ENCODE results near the gene CDHR3.

Gene CDHR3

DNA sequence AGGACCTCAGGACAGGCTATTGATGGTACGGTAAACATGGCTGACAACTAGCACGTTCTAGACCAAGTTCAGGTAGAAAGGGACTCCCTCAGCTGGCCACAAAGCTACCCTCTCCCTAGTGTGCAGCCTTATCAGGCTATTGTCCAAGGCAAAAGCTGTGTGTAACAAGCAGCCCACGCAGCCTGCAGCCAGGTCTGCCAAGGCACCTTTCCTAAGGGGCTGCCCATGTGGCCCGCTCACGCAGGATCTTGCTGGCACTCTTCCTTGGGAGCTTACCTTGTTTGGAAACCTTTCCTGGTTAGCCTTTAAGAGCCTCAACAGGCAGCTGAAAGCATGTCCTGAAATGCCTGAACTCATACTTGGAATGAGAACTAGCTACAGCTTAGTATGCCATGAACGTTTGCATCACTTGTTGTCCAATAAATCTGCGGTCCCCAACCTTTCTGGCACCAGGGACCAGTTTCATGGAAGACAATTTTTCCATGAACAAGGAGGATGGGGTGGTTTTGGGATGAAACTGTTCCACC, 97.4 kb downstream of the CDHR3 start:
- Histone ChIP-seq H3K4me3 (ENCODE audit: low read length) (no peak overlapping the region), H3K9ac (ENCODE audit: low read depth, low read length) (no peak overlapping the region), H3K4me1 (ENCODE audit: insufficient read depth, low read length) (peaks cover 6% of the 10 kb centered on the region; the same call in 1 of the 2 replicates), H3K27ac (ENCODE audit: low read depth, low read length) (no peak overlapping the region), H3K27me3 (ENCODE audit: insufficient read depth, low read length) (no peaks in the 10 kb centered on the region), H3K9me3 (ENCODE audit: insufficient read depth, low read depth, low read length) (0 out of 2 replicates have a peak, but pooled peaks cover 7% of the 10 kb centered on the region), H3K36me3 (ENCODE audit: insufficient read depth, low read length) (no peaks in the 10 kb centered on the region)
- WGBS, result 95% methylated on average over 7 of the region's 7 CpGs

DNA sequence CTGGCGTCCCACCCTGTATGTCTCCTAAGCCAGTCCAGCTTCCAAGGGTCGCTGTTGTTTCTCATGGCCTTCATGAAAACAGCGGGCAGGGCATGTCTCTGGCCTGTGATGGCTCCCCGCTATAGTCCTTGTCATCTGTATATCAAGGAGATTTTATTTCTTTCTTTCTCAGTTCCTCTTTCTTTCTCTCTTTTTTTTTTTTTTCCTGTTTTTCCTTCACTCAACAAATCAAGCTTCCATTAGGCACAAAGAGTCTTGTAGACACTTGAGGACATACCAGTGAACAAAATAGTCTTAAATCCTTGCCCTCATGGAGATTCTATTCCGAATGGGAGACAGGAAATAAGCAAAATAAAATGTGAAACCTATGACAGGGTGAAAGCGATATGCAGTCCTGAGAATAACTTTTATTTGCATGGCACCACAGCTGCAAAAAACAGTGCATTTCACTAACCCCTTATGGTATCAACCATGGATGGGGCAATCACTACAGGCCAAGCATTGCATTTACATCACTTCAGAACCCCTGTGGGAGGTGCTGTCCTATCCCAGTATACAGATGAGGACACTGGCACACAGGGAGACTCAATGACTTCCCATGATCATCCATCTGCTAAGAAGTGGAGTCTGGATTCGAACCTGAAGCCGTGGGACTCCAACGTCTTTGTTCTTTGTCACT, 98.4 kb downstream of the CDHR3 start:
- Histone ChIP-seq H3K4me1 (ENCODE audit: insufficient read depth, low read length) (peaks cover 13% of the 10 kb centered on the region; the same call in 1 of the 2 replicates), H3K9ac (ENCODE audit: low read depth, low read length) (no peak overlapping the region), H3K27ac (ENCODE audit: low read depth, low read length) (no peak overlapping the region), H3K4me3 (ENCODE audit: low read length) (no peak overlapping the region), H3K9me3 (ENCODE audit: insufficient read depth, low read depth, low read length) (0 out of 2 replicates have a peak, but pooled peaks cover 7% of the 10 kb centered on the region), H3K27me3 (ENCODE audit: insufficient read depth, low read length) (no peaks in the 10 kb centered on the region), H3K36me3 (ENCODE audit: insufficient read depth, low read length) (no peaks in the 10 kb centered on the region)
- 94% methylated on average over 9 of the region's 9 CpGs for WGBS

DNA sequence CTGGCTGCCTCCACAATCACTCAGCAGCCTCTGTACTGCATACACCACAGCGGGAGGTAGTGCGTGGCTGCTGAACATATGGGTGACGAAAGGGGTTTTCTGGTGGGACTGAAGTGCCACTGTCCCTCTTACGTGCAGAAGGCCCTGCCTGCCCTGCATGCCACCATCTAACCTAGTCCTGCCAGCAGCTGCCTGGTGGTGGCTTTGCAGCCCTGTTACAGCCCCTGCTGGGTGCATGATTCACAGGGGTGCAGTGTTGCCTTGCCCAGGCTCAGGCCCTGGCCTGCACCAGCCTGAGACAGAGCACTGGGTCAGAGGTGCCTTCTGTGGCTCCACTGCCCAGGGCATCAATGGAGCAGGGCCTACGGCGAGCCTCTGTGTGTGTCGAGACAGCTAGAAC, 98.9 kb downstream of the CDHR3 start:
- Histone ChIP-seq H3K4me1 (ENCODE audit: insufficient read depth, low read length) (peaks cover 13% of the 10 kb centered on the region; the same call in 1 of the 2 replicates), H3K4me3 (ENCODE audit: low read length) (no peak overlapping the region)

DNA sequence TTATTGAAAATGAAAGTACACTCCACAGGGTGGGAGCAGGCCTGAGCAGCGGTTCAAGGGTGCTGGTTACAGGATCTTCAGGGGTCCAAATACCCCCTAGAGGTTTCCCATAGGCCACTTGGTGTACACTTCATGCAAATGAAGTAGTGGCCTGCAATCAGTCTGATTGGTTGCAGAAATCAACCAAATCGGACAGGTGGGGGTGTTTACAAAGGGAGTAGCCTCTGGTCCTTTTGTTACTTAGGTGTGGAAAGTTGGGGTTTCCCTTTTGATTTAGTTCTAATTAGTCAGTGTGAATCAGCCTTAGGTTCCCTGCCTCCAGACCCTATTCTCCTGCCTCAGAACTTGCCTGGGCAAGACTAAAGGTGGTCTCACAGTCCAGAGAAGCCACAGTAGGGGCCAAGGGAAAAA, 99.5 kb downstream of the CDHR3 start:
- no peaks in the 10 kb centered on the region for H3K36me3 ChIP-seq (ENCODE audit: insufficient read depth, low read length)
- H3K4me1 ChIP-seq (ENCODE audit: insufficient read depth, low read length), result peaks cover 13% of the 10 kb centered on the region; the same call in 1 of the 2 replicates
- H3K9ac ChIP-seq (ENCODE audit: low read depth, low read length), result no peak overlapping the region
- H3K27me3 ChIP-seq (ENCODE audit: insufficient read depth, low read length), result no peaks in the 10 kb centered on the region
- WGBS, result 92% methylated on average over 2 of the region's 2 CpGs
- no peak overlapping the region for H3K4me3 ChIP-seq (ENCODE audit: low read length)
- no peak overlapping the region for H3K27ac ChIP-seq (ENCODE audit: low read depth, low read length)
- 0 out of 2 replicates have a peak, but pooled peaks cover 7% of the 10 kb centered on the region for H3K9me3 ChIP-seq (ENCODE audit: insufficient read depth, low read depth, low read length)

More for the DNA sequence above, 98.9 kb downstream of the CDHR3 start:
- Histone ChIP-seq H3K9ac (ENCODE audit: low read depth, low read length) (no peak overlapping the region), H3K9me3 (ENCODE audit: insufficient read depth, low read depth, low read length) (0 out of 2 replicates have a peak, but pooled peaks cover 7% of the 10 kb centered on the region), H3K27me3 (ENCODE audit: insufficient read depth, low read length) (no peaks in the 10 kb centered on the region), H3K36me3 (ENCODE audit: insufficient read depth, low read length) (no peaks in the 10 kb centered on the region), H3K27ac (ENCODE audit: low read depth, low read length) (no peak overlapping the region)
- 96% methylated on average over 7 of the region's 7 CpGs for WGBS

DNA sequence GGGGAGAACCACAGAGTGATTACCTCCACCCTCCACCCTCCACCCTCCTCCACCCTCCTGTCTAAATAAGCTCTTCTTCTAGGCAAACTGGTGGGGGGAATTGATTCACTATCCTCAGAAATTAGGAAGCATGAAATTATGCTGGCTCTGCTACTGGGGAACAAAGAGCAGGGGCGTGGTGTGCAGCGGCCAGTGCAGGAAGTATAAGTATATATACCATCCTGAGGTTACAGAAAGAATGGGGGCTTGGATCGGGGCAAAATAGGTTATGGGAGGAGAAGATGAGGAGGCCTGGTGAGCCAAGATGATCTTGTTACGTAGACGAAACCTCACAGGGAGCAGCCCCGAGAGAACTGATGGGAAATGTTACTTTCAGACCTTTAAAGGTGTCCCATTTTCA, 100.0 kb downstream of the CDHR3 start:
- WGBS, result 90% methylated on average over 6 of the region's 6 CpGs
- Histone ChIP-seq H3K9me3 (ENCODE audit: insufficient read depth, low read depth, low read length) (0 out of 2 replicates have a peak, but pooled peaks cover 7% of the 10 kb centered on the region), H3K27me3 (ENCODE audit: insufficient read depth, low read length) (no peaks in the 10 kb centered on the region), H3K9ac (ENCODE audit: low read depth, low read length) (no peak overlapping the region), H3K27ac (ENCODE audit: low read depth, low read length) (no peak overlapping the region), H3K4me3 (ENCODE audit: low read length) (no peak overlapping the region), H3K36me3 (ENCODE audit: insufficient read depth, low read length) (no peaks in the 10 kb centered on the region), H3K4me1 (ENCODE audit: insufficient read depth, low read length) (peaks cover 13% of the 10 kb centered on the region; the same call in 1 of the 2 replicates)

DNA sequence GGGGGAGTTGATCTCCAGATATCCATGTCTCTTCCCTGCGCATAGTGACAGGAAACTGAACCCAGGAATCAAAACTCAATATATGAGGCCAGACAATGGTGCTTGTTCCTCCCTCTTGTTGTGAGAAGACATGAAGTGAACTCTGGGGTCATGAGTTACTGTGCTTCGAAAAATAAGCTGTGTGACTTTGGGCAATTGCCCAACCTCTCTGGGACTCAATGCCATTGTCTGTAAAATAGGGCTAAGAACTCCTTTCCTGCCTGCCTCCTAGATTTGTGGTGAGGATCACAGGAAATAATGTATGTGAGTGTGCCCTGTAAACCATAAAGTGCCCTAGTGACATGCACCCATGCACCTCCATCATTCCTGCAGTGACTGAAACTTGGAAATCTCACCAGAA, 100.6 kb downstream of the CDHR3 start:
- no peaks in the 10 kb centered on the region for H3K27me3 ChIP-seq (ENCODE audit: insufficient read depth, low read length)
- H3K9ac ChIP-seq (ENCODE audit: low read depth, low read length), result no peak overlapping the region
- WGBS, result 97% methylated on average over 2 of the region's 2 CpGs
- no peaks in the 10 kb centered on the region for H3K36me3 ChIP-seq (ENCODE audit: insufficient read depth, low read length)
- H3K4me3 ChIP-seq (ENCODE audit: low read length), result no peak overlapping the region
- H3K27ac ChIP-seq (ENCODE audit: low read depth, low read length), result no peak overlapping the region
- 0 out of 2 replicates have a peak, but pooled peaks cover 7% of the 10 kb centered on the region for H3K9me3 ChIP-seq (ENCODE audit: insufficient read depth, low read depth, low read length)
- H3K4me1 ChIP-seq (ENCODE audit: insufficient read depth, low read length), result peaks cover 13% of the 10 kb centered on the region; the same call in 1 of the 2 replicates

DNA sequence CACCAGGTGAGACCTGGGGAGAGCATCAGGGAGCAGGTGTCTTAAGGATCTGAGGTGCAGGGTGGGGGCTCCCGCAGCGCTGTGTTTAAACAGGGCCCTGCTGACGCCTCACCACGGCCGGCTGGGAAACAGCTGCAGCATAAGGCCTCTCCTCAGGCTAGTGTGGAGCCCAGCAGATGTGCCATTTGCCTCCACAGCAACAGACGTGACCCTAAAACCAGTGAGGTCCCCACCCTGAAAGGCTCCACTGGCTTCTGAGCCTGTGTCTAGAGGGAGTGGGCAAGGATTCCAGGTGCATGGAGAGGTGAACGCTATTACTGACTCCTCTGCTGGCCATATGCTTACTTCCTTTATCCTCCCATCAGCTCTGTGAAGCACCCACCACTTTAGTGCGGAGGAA, 101.3 kb downstream of the CDHR3 start:
- Histone ChIP-seq H3K36me3 (ENCODE audit: insufficient read depth, low read length) (no peaks in the 10 kb centered on the region), H3K4me1 (ENCODE audit: insufficient read depth, low read length) (peaks cover 13% of the 10 kb centered on the region; the same call in 1 of the 2 replicates), H3K27ac (ENCODE audit: low read depth, low read length) (no peak overlapping the region), H3K4me3 (ENCODE audit: low read length) (no peak overlapping the region), H3K27me3 (ENCODE audit: insufficient read depth, low read length) (no peaks in the 10 kb centered on the region), H3K9me3 (ENCODE audit: insufficient read depth, low read depth, low read length) (0 out of 2 replicates have a peak, but pooled peaks cover 7% of the 10 kb centered on the region), H3K9ac (ENCODE audit: low read depth, low read length) (no peak overlapping the region)
- WGBS, result 92% methylated on average over 8 of the region's 8 CpGs

DNA sequence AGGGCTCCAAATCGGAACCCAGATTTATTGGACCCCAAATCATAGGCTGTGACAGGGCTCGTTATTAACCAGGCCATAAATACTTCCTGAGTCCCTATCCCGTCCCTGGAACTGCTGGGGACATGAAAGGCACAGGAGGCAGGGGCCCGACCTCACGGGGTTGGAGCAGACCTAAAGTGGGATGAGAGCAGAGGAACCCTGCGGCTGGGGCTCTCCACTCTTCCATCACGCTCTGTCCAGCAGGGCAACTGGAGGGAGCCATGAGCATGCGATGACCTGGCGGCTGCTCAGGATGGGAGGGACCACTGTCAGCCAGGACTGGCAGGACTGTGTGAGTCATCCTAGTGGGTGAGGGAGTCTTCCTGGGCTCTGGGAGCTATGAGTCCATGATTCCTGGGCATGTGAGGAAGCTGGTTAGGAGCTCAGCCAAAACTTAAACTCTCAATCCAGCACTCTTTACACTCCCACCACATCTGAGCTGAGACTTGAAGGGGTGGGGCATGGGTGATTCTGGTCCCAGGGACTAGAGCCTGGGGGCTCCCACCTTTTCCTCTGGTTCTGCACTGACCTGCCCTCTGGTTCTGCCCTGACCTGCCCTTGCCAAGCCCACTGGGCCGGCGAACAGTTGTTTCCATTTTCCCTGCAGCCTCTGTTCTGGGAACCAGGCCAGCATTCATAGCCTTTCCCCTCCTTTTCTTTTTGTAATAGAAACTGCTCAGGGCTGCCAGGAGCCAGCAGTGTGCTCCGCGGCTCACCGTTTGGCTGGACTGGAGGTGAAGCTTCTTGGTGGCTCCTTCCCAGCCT, 101.9 kb downstream of the CDHR3 start:
- no peaks in the 10 kb centered on the region for H3K36me3 ChIP-seq (ENCODE audit: insufficient read depth, low read length)
- H3K4me1 ChIP-seq (ENCODE audit: insufficient read depth, low read length), result peaks cover 13% of the 10 kb centered on the region; the same call in 1 of the 2 replicates
- 88% methylated on average over 14 of the region's 14 CpGs for WGBS
- no peak overlapping the region for H3K9ac ChIP-seq (ENCODE audit: low read depth, low read length)
- H3K4me3 ChIP-seq (ENCODE audit: low read length), result no peak overlapping the region
- no peaks in the 10 kb centered on the region for H3K27me3 ChIP-seq (ENCODE audit: insufficient read depth, low read length)
- no peak overlapping the region for H3K27ac ChIP-seq (ENCODE audit: low read depth, low read length)
- H3K9me3 ChIP-seq (ENCODE audit: insufficient read depth, low read depth, low read length), result 0 out of 2 replicates have a peak, but pooled peaks cover 7% of the 10 kb centered on the region

DNA sequence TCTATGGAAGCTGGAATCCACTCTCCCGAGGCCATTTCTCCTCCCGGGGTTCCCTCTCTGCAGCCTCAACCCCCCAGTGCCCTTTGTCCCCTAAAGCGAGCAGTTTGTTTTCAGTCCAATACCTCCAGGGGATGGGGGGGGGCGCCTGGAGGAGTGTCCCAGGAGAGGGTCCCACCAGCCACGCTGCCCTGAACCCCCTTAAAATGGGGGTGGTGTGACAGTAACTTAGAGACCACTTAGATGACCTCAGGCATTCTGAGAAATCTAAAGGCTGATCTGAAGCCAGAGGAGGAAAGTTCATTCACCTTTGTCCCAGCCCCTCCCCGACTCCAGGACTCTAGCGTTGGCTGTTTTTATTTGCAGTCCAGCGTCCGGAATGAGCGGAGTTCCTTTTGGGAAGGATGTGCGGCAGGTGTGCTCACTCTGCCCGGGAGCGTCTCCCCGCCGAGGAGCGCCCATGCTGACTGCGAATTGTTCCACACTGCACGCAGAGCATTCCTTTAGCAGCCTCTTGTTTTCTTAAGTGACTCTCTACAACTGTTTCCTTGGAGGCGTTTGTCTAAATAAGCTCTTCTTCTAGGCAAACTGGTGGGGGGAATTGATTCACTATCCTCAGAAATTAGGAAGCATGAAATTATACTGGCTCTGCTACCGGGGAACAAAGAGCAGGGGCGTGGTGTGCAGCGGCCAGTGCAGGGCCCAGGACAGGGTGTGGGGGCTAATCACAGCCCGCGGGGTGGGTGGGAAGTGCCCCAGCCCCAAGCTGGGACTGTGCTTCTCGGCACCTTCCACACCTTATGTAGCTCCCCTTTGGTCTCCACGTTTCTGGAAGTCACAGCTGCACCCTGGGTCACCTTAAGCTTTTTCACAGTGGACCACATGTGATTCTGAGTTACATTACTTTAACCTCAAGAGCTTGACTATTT, 102.8 kb downstream of the CDHR3 start:
- peaks cover 13% of the 10 kb centered on the region; the same call in 1 of the 2 replicates for H3K4me1 ChIP-seq (ENCODE audit: insufficient read depth, low read length)
- H3K27ac ChIP-seq (ENCODE audit: low read depth, low read length), result no peak overlapping the region
- H3K27me3 ChIP-seq (ENCODE audit: insufficient read depth, low read length), result no peaks in the 10 kb centered on the region
- no peak overlapping the region for H3K9ac ChIP-seq (ENCODE audit: low read depth, low read length)
- no peaks in the 10 kb centered on the region for H3K36me3 ChIP-seq (ENCODE audit: insufficient read depth, low read length)
- 0 out of 2 replicates have a peak, but pooled peaks cover 3% of the 10 kb centered on the region for H3K9me3 ChIP-seq (ENCODE audit: insufficient read depth, low read depth, low read length)
- 86% methylated on average over 25 of the region's 26 CpGs for WGBS
- H3K4me3 ChIP-seq (ENCODE audit: low read length), result no peak overlapping the region

DNA sequence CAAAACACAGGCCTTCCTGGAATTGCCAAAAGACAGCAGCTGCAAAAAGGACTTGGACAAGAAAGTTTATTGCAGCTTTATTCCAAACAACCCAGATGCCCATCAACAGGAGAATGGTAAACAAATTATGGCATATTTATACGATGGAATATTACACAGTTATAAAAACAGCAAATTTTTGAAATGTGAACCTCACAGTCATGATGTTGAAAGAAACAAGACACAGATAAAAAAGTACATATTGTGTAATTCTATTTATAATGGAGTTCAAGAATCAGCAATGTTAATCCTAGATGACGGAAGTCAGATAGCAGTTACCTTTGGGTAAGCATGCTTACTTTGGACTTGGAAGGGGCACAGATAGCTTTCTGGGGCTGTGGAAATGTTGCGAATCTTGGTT, 104.6 kb downstream of the CDHR3 start:
- Histone ChIP-seq H3K4me3 (ENCODE audit: low read length) (no peak overlapping the region), H3K27ac (ENCODE audit: low read depth, low read length) (no peak overlapping the region), H3K4me1 (ENCODE audit: insufficient read depth, low read length) (peaks cover 16% of the 10 kb centered on the region), H3K9ac (ENCODE audit: low read depth, low read length) (no peak overlapping the region), H3K9me3 (ENCODE audit: insufficient read depth, low read depth, low read length) (no peaks in the 10 kb centered on the region), H3K27me3 (ENCODE audit: insufficient read depth, low read length) (no peaks in the 10 kb centered on the region), H3K36me3 (ENCODE audit: insufficient read depth, low read length) (no peaks in the 10 kb centered on the region)
- WGBS, result 99% methylated on average over 2 of the region's 3 CpGs

All from HUES64 (cell line).